ENCODE results near the gene HS6ST2. TPM values are rescaled to one million over a fixed set of nuclear protein-coding genes. Genes with fewer than 3 reads are reported as not detected.

Gene HS6ST2
- total and polyA plus RNA-seq, 10 of the 15 experiments (the other 5 are each of a cell fraction or from before 2014, with no cell fraction given) = not detected

DNA sequence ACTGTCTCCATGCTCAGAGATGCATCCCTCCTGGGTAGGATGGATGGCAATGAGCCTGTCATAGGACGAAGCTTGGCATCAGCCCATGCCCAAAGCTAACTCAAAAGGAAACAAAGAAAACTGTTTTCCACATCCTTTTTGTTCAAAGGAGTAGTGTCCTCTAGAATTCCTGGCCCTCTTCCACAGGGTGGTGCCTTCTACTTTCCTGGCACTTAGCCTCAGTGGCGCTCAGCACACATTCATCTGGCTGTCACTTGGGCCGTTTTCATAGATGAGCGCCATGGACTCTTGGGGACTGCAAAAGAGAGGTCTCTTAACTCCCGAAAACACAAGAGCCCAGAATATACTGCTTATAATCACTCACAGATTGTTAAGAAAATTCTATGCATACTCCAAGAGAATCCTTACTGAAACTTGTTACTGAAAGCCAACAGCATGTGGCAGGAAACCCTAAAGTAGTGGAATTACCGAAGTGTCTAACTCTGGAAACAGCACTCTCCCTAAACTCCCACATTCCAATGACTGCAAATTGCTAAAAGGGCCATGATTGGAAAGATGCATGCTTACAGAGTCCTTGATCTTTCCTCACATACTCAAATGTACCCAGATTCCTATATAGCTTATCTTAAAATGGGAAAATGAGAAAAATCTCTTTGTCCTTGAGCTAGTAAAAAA lies 110.0 kb downstream of the HS6ST2 start (continued):
- TF ChIP-seq, protein P1, sequence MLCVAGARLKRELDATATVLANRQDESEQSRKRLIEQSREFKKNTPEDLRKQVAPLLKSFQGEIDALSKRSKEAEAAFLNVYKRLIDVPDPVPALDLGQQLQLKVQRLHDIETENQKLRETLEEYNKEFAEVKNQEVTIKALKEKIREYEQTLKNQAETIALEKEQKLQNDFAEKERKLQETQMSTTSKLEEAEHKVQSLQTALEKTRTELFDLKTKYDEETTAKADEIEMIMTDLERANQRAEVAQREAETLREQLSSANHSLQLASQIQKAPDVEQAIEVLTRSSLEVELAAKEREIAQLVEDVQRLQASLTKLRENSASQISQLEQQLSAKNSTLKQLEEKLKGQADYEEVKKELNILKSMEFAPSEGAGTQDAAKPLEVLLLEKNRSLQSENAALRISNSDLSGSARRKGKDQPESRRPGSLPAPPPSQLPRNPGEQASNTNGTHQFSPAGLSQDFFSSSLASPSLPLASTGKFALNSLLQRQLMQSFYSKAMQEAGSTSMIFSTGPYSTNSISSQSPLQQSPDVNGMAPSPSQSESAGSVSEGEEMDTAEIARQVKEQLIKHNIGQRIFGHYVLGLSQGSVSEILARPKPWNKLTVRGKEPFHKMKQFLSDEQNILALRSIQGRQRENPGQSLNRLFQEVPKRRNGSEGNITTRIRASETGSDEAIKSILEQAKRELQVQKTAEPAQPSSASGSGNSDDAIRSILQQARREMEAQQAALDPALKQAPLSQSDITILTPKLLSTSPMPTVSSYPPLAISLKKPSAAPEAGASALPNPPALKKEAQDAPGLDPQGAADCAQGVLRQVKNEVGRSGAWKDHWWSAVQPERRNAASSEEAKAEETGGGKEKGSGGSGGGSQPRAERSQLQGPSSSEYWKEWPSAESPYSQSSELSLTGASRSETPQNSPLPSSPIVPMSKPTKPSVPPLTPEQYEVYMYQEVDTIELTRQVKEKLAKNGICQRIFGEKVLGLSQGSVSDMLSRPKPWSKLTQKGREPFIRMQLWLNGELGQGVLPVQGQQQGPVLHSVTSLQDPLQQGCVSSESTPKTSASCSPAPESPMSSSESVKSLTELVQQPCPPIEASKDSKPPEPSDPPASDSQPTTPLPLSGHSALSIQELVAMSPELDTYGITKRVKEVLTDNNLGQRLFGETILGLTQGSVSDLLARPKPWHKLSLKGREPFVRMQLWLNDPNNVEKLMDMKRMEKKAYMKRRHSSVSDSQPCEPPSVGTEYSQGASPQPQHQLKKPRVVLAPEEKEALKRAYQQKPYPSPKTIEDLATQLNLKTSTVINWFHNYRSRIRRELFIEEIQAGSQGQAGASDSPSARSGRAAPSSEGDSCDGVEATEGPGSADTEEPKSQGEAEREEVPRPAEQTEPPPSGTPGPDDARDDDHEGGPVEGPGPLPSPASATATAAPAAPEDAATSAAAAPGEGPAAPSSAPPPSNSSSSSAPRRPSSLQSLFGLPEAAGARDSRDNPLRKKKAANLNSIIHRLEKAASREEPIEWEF (IDR thresholded peaks at IDR 0.05; ENCODE audit: insufficient replicate concordance, low read depth, low read length) = no peak
- TF ChIP-seq SMARCA5 (IDR thresholded peaks at IDR 0.05) = no peak

DNA sequence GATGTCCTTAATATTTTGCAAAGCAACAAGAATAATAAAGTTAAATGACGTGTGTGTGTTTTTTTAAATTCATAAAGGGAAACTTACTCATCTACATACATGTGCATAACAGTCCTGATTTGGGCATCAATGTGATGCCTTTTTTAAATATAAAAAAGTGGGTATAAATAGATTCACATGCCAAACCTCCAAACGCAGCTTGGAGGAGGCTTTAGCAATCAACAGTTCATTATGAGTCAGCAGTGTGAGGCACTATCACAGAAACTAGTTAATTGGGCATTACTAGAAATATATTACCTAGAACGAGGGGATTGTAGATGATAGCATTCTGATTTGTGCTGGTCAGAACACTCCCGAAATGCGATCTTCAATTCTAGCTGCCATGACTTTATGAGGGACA lies 115.1 kb downstream of the HS6ST2 start:
- no peak for FAIRE-seq
- WGBS (ENCODE audit: insufficient coverage, insufficient replicate concordance, low lambda C conversion rate, missing lambda C conversion rate) = 26% methylated on average over 5 of the region's 5 CpGs
- intact Hi-C loops (cut with micrococcal nuclease; ENCODE audit: unreplicated experiment) = no loop called here

More for the DNA sequence above, 115.1 kb downstream of the HS6ST2 start:
- DNase-seq (ENCODE audit: low read depth, low spot score) = no peak
- RAD21 ChIA-PET (ENCODE audit: unreplicated experiment) = no interaction called here
- Histone ChIP-seq H3K27me3 (replicated peaks in 1 of 2; ENCODE audit: control insufficient read depth in 2 of 2, insufficient read depth in 2 of 2, low read length in 1 of 2) (no peaks in the 10 kb centered on the region; a peak in 1 of 4 replicates), H3K36me3 (ENCODE audit: control insufficient read depth in 2 of 2, insufficient read depth in 2 of 2, low read length in 1 of 2) (no peaks in the 10 kb centered on the region), H3K9me3 (replicated peaks; ENCODE audit: control insufficient read depth, insufficient read depth, low read length) (no peaks in the 10 kb centered on the region), H3K27ac (ENCODE audit: control insufficient read depth, insufficient read depth) (no peak overlapping the region), H3K4me3 (no peak overlapping the region), H3K9ac (ENCODE audit: control insufficient read depth, insufficient read depth, low read length) (no peak overlapping the region), H3K79me2 (ENCODE audit: control insufficient read depth, insufficient read depth, low read length) (no peaks in the 10 kb centered on the region), H3K4me1 (ENCODE audit: control insufficient read depth, insufficient read depth, low read length) (no peaks in the 10 kb centered on the region), H2AFZ (ENCODE audit: control insufficient read depth, low read depth, low read length) (no peak overlapping the region), H3K4me2 (ENCODE audit: control insufficient read depth, insufficient read depth) (no peak overlapping the region), H4K20me1 (ENCODE audit: control insufficient read depth, insufficient read depth) (no peaks in the 10 kb centered on the region)
- SMC1A ChIA-PET (ENCODE audit: uncharacterized antibody, unreplicated experiment) = no interaction called here
- no TSS peak for BruUV-seq (replicated peaks)
- no peak for TF ChIP-seq NFYA (IDR thresholded peaks at IDR 0.05; ENCODE audit: borderline replicate concordance, low read depth, low read length)
- CTCF ChIA-PET = no interaction called here
- in situ Hi-C loops (cut with MboI) = no loop called here
- POLR2A ChIA-PET = no interaction called here
- no peak for ATAC-seq

Measured in GM12878 (cell line).